Heart left ventricle (tissue), 13 donors: ENCODE results near the gene ASB18.

Experiments
- CTCF ChIP-seq, 12 donors: fragments of 200-600 bp; sonication (generic) in 4 of 12; IDR thresholded peaks; one replicate each; pipeline versions ENCODE4 v1.5.0 to v1.8.0; 2018 to 2022; ENCODE audit warnings: antibody characterized with exemption in 12 of 12, mild to moderate bottlenecking in 5 of 12
- POLR2A ChIP-seq, 2 donors: fragments of 450-650 bp; IDR thresholded peaks; one replicate each; pipeline ENCODE4 v1.6.1; 2017; ENCODE audit warnings: antibody characterized with exemption in 2 of 2, mild to moderate bottlenecking in 2 of 2, moderate library complexity in 2 of 2
- donor health status: ischemic (EF 13 %, LVEDD 7.1; RV severe dilation, severe dysfunction).
- donor health status: DM: no; HTN: yes; CAD: no.
- donor health status: DM: no; HTN: no; CAD: no.
- donor health status: ischemic (EF 25% LVEDD 6.9; RV normal size, moderate dysfunction).
- donor health status: ischemic (EF 25% LVEDD 5.7; RV mildly dilated, moderate dysfunction).
- donor health status: ischemic (EF 35%, LVEDD 5.7; RV mildly dilated, moderate dysfunction).
- donor health status: nonischemic (EF 11% LVEDD 7.7; RV severe dilation, severe dysfunction).
- donor health status: DM: yes; HTN: yes; CAD: no.
- donor health status: PGD.
- donor health status: ischemic (EF 29% LVEDD 5.4; RV normal size, mild dysfunction).
- donor health status: nonischemic (EF 23%, LVEDD 6.1; RV moderate dilation, normal function).

- no peak for TF ChIP-seq CTCF (IDR thresholded peaks at IDR 0.05)
- no peak for TF ChIP-seq POLR2A (IDR thresholded peaks at IDR 0.05)
Measured at GRCh38 chr2:236210536-236210935, 53.7 kb downstream of the ASB18 start.
